ENCODE measurements around the gene LRRC58.
"Not testable (repeated sequence)": the region's sequence is repeated elsewhere in the genome, so short reads cannot be mapped to it uniquely, and the experiment has no call there.

The LRRC58 gene

GRCh38 chr3:120348991-120349854 lies at the start of gene LRRC58:
TSS of gene LRRC58 (minus strand) at chr3:120349354. CDS start at chr3:120349243, 111 bp downstream.
- peak; percentile 87 to 89 for DNase-seq

DNA sequence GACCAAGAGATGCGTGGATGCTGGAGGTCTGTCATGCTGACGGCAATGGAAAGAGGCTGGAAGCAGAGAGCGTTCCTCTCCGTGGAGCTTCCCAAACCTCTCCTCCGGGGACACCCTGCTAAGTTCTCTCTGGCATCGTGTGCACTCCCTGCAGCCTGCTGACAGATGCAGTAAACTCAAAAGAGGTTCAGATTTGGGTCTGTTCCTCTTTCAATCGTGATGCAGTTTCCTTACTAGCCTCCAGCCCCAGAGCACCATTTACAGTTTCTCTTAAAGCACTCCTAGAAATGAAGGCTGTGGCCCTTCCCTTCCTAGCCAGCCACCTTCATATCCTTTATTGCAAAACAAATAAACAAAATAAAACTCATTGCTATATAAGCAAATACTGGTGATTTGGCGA lies 47.3 kb upstream of the LRRC58 start:
- no peak for DNase-seq

- no peak for DNase-seq
Observed at GRCh38 chr3:120394347-120394746, 45.2 kb upstream of the LRRC58 start.

GRCh38 chr3:120393761-120394160 lies 44.6 kb upstream of the LRRC58 start:
- DNase-seq = no peak

DNA sequence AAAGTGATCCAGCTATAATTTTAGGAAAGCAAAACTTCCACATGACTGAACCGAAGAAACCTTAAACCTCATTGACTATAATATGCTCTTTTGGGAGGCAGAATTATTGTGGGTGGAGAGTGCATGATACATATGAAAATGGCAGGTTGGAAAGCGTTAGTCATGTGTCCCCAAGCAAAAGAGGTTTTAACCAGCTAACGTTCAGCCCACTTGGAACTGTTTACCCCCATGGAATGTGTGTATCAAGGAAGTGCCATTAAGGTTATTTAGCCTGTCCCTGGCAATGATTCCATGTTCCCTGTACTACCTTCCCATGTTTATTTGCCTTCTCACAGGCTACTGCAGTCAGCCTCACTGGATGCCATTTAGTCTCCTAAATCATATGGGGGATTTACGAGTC lies 44.1 kb upstream of the LRRC58 start:
- no peak for DNase-seq

- DNase-seq = no peak
Observed at GRCh38 chr3:120382941-120383447, 33.8 kb upstream of the LRRC58 start.

DNA sequence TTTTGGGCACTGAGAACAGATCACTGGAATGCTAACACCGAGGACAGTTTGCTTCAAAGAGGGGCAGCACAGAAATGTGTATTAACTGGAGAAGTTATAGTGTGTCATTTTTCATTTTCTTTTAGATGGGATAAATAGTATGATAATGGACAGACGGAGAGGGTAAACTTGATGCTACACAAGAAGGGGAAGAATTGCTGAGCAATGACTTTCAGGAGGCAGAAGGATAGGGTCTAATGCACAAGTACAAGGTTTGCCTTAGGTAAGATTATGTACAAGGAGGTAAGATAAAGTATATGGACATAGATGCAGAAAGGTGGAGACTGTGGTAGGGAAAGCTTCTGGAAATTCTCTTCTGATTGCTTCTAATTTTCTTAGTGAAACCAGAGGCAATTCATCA lies 32.3 kb upstream of the LRRC58 start:
- DNase-seq = no peak

DNA sequence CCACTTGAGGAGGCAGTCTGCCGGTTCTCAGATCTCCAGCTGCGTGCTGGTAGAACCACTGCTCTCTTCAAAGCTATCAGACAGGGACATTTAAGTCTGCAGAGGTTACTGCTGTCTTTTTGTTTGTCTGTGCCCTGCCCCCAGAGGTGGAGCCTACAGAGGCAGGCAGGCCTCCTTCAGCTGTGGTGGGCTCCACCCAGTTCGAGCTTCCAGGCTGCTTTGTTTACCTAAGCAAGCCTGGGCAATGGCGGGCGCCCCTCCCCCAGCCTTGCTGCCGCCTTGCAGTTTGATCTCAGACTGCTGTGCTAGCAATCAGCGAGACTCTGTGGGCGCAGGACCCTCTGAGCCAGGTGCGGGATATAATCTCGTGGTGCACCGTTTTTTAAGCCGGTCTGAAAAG lies 28.8 kb upstream of the LRRC58 start:
- DNase-seq = not testable (repeated sequence)

DNA sequence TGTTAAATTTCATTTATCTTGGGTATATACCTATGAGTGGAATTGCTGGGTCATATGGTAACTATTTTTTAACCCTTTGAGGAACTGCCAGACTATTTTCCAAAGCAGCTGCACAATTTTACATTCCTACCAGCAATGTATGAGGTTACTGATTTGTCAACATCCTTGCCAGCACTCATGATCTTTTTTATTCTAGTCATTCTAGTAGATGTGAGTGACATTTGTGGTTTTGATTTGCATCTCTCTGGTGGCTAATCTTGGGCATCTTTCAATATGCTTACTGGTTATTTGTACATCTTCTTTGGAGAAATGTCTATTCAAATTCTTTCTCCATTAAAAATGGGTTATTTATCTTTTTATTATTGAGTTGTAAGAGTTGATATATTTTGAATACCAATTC lies 21.3 kb upstream of the LRRC58 start:
- no peak for DNase-seq

- DNase-seq = no peak
Observed at GRCh38 chr3:120369037-120369467, 19.9 kb upstream of the LRRC58 start.

DNA sequence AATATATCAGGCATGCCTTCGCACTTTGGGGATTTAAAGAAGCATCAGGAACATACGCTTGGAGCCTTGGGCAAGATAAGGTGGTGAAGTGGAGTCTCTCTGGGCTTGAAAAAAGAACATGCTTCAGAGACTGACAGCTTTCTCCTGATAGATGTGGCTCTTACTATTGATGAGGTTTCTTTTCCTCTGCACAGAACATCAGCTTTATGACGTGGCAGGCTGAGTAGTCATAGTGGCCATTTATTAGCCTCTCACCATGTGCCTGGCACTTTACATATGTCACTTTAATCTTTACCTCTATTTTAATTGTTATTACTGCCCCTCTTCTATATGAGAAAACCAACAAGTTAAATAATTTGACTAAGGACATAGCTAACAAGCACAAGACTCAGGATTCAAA lies 19.0 kb upstream of the LRRC58 start:
- DNase-seq = no peak

GRCh38 chr3:120364821-120365220 lies 15.7 kb upstream of the LRRC58 start:
- DNase-seq = no peak

GRCh38 chr3:120364101-120364500 lies 14.9 kb upstream of the LRRC58 start:
- DNase-seq = no peak

GRCh38 chr3:120357807-120358206 lies 8.7 kb upstream of the LRRC58 start:
- no peak for DNase-seq

DNA sequence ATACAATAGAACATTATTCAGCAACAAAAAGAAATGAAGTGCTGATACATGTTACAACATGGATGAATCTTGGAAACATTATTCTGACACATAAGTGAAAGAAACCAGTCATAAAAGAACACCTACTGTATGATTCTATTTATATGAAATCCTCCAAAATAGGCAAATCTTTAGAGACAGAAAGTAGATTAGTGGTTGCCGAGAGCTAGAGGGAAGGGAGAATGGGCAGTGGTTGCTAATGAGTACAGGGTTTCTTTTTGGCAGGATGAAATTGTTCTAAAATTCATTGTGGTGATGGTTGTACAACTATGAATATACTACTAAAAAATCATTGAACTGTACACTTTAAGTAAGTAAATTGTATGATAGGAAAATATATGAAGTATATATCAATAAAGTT lies 6.3 kb upstream of the LRRC58 start:
- DNase-seq = no peak

GRCh38 chr3:120353463-120353862 lies 4.3 kb upstream of the LRRC58 start:
- DNase-seq = no peak

DNA sequence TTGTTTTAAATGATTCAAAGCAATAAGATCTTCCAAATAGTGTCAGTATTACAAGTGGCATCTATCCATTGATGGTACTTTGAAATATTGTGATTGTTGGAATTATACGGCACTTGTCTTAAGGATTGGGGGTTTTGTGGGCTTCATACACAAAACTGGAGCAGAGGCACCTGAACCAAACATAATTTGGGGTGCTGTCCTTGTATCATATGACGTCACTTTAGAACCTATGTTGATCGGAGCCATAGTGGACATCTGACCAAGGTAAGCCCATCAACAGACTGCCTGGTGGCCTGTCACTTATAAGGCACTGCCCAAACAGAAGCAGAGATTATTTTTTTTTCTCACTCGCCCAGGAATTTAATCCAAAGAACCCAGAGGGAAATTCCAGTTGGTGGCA lies 2.9 kb upstream of the LRRC58 start:
- DNase-seq = no peak

DNA sequence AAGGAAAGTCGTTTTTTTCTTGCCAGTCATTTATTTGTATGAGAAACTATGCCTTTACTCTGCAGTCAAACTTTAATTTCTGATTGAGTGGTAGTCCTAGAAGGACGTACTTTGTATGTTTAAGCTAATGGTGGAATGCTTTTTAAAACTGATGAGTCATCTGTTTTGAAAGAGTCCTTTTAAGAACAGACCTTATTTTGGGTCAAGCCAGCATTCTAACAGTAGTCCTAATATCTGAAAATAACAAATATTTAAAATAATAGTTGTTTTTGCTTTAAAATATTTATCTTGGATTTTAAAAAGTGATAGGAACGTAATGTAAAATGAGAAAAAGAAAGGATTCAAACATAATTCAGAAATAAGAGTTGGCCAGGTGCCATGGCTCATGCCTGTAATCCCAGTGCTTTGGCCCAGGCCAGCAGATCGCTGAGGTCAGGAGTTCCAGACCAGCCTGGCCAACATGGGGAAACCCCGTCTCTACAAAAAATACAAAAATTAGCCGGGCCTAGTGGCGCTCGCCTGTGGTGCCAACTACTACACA lies 1.3 kb upstream of the LRRC58 start:
- no peak for DNase-seq

GRCh38 chr3:120349855-120350125 lies 636 bp upstream of the LRRC58 start:
- DNase-seq = no peak

- DNase-seq = peak; percentile 56 to 58
Observed at GRCh38 chr3:120348065-120348990, 826 bp downstream of the LRRC58 start.

GRCh38 chr3:120344349-120344748 lies 4.8 kb downstream of the LRRC58 start:
- peak in 1 of 2 donors; percentile 67 for DNase-seq

GRCh38 chr3:120341658-120342346 lies 7.4 kb downstream of the LRRC58 start:
- no peak for DNase-seq

DNA sequence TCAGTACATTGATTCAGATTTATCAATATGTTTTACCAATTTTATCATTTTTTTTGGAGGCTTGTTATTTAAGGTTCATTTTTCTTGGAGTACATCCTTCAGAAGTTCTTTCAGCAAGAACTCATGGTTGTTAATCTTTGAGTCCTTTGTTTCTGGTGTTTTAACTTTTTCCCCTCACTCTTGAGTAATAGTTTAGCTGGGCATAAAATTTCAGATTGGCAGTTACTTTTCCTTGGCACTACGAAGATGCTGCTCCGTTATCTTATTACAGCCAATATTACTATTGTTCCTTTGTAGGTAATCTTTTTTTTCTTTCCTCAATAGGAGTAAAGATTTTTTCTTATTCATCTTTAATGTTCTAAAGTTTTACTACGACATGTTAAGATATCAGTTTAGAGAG lies 9.8 kb downstream of the LRRC58 start:
- no peak for DNase-seq
